Stimulated activated CD4-positive, alpha-beta T cell treated with anti-CD3 and anti-CD28 coated beads, Interleukin-15, amount 100 ng/mL, for 1 hour (primary cell): ENCODE data around the gene MEGF6.

Experiments
- DNase-seq, 2 donors: peaks; one replicate each; pipeline ENCODE4 v3.0.0-alpha.2; 2020; ENCODE audit warnings: low read depth in 1 of 2, low spot score in 1 of 2

MEGF6 gene

GRCh38 chr1:3645666-3646355 is 34.5 kb upstream of the MEGF6 start:
- DNase-seq = no peak

DNA sequence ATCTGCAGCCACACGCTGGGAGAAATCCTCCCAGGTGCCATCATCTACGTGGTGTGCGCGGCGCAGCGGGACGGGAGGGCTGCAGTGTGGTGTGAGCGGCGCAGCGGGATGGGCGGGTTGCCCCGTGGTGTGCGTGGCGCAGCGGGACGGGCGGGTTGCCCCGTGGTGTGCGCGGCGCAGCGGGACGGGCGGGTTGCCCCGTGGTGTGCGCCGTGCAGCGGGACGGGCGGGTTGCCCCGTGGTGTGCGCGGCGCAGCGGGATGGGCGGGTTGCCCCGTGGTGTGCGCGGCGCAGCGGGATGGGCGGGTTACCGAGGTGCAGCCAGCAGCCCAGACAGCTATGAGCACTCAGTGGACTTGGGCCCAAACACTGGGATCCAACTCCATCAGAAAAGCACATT is 33.9 kb upstream of the MEGF6 start:
- no peak for DNase-seq

GRCh38 chr1:3644273-3644672 is 33.0 kb upstream of the MEGF6 start:
- DNase-seq = no peak

DNA sequence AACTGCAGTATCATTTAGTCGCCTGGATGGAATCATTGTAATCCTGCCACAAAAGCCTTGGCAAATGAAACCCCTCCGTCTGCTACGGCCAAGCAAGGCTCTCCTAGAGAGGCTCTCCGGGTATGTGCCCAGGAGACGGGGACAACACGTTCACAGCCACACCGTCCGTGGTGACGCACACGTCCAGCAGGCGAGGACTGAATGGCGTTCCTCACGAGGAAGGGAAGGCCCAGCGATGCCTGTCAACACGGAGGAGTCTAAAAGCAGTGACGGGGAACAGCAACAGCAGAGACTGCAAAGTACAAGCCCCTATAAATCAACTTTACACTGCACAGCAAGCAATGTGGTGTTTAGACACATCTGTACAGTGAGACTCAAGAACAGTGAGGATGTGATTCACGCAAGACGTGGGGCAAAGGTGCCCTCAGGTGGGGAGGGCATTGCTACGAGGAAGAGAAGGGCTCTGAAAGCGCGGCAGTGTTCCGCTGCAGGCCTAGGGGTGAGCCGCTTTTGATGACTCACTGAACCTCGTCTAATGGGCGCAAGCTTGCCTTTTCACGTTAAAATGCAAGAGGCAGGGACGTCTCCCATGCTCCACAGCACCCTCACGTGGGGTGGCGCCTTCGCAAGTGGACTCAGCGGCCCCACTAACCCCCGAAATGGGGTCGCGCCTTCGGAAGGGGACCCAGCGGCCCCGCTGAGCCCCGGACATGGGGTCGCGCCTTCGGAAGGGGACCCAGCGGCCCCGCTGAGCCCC is 31.8 kb upstream of the MEGF6 start:
- no peak for DNase-seq

DNA sequence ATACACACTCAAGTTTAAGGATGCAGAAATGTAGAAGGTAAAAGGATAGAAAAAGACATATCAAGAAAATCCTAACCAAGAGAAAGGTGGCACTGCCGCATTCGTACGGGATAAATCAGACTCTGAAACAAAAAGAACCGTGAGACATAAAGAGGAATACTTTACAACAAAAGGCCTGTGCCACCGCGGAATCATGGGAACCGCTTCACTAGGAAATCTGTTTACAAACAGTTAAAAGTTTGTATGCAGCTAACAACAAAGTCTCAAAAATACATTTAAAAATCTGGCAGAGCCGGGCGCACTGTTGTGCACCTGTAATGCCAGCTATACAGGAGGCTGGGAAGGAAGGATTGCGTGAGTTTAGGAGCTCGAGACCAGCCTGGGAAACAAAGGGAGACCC is 30.5 kb upstream of the MEGF6 start:
- DNase-seq = no peak

DNA sequence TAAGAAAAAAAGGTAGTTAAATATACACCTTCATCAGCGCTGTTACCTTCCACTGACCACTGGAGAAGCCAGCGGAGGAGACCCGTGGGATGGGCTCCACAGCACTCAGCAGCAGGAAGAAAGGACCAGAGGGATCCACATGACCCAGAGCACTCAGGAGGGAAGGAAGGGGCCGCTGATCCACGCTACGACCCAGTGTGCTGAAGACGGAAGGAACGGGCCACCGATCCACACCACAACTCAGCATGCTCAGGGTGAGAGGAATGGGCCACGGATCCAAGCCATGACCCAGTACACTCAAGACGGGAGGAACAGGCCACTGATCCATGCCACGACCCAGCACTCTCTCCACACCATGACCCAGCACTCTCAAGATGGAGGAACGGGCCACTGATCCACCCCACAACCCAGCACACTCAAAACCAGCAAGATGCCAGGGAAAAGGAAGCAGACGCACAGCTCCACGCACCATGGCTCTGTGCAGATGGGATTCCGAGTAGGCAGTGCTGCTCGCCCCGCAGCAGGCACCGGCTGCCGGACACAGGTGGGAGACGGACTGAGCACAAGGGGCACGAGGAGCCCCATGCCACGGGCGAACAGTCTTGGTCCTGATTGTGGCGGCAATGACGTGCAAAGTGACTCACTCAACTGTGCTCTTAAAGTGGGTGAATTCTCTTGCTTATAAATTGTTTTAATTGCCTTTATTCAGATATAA is 29.9 kb upstream of the MEGF6 start:
- DNase-seq = no peak

DNA sequence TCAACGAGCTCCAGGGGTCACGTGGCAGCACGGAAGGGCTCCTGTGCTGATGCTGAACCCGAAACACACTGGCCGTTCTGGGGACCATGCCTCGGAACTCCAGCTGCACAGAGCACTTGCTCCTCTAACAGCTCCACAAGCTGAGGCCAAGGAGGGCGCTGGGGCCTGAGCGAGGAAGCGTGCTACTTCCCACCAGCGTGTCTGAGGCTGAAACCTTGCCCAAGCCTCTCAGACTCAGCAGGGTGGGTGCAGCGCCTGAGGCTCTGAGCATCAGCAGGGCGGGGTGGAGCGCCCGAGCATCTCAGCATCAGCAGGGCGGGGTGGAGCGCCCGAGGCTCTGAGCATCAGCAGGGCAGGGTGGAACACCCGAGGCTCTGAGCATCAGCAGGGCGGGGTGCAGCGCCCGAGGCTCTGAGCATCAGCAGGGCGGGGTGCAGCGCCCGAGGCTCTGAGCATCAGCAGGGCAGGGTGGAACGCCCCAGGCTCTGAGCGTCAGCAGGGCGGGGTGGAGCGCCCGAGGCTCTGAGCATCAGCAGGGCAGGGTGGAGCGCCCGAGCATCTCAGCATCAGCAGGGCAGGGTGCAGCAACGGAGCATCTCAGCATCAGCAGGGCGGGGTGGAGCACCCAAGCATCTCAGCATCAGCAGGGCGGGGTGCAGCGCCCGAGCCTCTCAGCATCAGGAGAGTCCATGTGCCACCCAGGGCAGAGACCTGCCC is 29.0 kb upstream of the MEGF6 start:
- no peak for DNase-seq

DNA sequence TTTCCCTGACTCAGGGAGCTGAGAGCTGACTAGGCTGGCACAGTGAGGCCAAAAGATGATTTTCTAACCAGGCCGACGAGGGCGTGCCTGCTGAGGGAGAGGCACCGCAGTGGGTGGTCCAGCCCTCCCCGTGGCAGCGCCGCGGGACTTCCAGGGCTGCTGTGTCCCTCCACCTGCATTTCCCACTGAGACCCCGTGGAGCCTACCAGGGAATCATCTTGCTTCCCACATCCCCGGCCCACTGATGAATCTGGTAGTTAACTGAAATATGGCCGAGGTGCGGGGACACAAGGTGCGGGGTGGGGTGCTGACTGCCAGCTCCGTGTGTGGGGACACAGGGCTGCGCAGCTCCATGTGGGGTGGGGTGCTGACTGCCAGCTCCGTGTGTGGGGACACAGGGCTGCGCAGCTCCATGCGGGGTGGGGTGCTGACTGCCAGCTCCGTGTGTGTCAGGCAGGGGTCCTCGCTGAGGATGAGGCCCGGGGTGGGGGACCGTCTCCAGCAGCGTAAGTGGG is 28.1 kb upstream of the MEGF6 start:
- DNase-seq = no peak

GRCh38 chr1:3638676-3639075 is 27.4 kb upstream of the MEGF6 start:
- DNase-seq = no peak

GRCh38 chr1:3638027-3638426 is 26.7 kb upstream of the MEGF6 start:
- DNase-seq = no peak

- DNase-seq = no peak
Observed at GRCh38 chr1:3636531-3636930, 25.2 kb upstream of the MEGF6 start.

DNA sequence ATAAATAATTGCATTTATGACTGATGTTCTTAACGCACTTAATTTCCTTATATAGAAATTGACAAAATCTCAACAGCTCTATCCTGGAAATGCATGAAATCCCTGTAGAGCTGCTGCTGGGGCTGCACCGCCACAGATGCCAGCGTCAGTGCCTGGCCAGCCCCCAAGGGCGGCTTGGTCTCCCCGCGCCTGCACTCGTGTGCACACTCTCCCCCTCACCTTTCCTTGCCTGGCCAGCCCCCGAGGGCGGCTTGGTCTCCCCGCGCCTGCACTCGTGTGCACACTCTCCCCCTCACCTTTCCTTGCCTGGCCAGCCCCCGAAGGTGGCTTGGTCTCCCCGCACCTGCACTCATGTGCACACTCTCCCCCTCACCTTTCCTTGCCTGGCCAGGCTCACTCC is 24.8 kb upstream of the MEGF6 start:
- DNase-seq = no peak

DNA sequence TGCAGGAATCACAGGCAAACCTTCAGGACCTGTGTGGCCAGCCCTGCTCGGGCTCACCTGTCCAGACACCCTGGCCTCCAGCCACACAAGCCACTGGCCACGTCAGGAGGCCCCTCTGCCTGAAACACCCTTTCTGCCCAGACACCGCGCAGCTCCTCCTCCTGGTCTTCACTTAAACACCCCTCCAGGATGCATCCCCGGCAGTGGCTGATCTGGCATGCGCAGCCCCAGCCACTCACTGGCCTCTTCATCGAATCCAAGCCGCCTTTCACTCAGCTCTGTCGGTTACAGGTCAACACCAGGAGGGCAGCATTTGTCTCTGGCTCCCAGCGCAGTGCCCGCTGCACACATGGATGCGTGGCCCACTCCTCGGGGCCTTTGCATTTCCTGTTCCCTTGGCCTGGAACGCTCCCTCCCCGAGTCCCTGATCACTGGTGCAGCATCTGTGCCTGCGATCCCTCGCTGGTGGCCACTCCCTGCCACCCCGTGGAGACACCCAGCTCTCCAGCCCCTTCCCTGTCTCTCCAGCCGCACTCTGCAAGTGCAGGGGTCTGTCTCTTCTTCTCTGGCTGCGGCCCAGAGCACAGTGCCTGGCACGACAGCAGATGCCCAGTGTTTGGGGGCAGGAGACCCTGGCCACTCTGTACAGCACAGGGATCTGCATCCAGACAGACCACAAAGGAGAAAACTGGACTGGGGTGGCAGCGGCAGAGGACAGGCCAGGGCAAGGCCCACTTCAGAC is 22.9 kb upstream of the MEGF6 start:
- DNase-seq = no peak

- no peak for DNase-seq
Observed at GRCh38 chr1:3633344-3634058, 22.2 kb upstream of the MEGF6 start.

- DNase-seq = no peak
Observed at GRCh38 chr1:3632716-3633343, 21.5 kb upstream of the MEGF6 start.

DNA sequence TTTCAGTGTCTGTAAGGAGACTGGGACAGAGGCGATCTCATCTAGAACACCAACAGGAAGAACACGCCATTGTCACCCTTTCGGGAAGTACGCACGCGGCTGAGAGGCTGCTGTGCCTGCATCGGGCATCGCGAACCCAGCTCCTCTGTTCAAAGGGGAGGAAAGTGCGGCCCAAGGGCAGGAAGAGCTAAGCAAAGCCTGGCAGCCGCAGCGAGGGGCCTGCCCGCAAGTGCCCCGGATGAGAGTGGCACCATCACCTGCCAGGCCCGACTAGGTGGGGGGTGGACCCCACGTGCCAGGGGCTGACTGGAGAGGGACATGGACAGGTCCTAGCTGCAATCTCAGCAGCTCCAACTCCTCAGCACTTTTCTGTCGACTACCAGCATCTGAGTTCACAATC is 21.0 kb upstream of the MEGF6 start:
- DNase-seq = no peak

DNA sequence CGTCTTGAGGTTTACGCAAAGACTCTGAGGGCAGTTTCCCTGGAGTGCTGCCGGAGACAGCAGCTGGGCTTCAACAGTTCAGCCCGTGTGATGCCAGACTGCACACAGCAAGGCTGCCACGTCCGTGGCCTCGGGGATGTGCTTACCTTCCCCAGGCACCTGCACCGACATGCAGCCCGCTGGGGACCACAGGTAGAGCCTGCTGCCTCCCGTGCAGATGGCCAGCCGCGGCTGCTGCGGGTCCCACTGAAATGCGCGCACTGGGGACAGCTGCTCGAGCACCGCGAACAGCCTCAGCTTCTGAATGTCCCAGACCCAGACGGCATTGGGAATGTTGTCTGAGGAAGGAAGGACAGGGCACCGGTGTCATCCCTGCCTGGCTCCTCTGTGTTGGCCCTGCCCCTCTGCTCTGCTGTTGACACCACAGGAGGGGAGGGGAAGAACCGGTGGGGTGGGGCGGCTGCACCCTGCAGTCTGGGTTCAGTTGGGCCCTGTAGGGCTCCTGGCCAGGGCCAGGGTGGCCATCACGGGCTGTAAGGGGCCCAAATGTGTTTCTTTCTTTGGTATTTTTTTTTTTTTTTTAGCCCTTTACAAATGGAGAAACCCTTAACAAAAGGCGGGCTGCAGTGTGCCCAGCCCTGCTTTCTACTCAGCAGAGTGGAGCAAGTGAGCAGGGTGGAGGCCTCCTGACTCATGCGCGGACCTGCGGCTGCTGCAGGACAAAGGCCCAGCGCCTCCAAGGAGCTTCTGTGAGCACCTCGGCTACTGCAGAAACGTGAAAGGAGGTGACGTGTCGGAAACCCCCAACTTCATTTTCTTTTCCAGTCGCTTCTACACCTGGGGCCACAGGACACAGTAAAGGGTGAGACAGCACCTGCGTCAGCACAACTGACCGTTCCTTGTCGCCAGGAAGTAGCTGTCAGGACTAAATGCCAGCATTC is 20.3 kb upstream of the MEGF6 start:
- no peak for DNase-seq

DNA sequence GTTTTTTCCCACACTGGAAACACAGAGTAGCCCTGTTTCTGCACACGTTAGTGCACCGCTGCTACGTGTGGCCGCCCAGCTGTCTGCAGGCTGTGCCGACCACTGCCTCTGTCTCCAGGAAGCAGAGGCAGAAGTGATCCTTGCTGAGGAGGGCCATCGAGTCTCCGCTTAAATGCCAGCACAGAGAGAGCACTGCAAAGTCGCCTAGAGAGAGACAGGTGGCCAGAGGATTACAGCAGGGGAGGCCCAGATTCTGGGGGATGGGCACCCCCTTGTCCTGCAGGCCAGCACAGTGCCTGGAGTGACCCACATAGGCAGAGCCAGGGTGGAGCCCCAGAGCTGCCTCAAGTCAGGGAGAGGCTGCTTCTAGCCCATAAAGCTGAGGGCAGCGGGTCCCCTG is 19.6 kb upstream of the MEGF6 start:
- DNase-seq = no peak
